ENCODE results near the gene CTU1. TPM values are rescaled to one million over a fixed set of nuclear protein-coding genes. Genes with fewer than 3 reads are reported as not detected.

The CTU1 gene
- total RNA-seq, 4 donors from 2014 or later, result 11.3 to 18.1 (median 16.7) TPM

GRCh38 chr19:51107406-51108065, 673 bp downstream of the CTU1 start:
- no peak for TF ChIP-seq POLR2A (IDR thresholded peaks at IDR 0.05)
- no peak for TF ChIP-seq CTCF (IDR thresholded peaks at IDR 0.05)
- 16% methylated on average over 18 of the region's 18 CpGs for WGBS, 2 donors
- intact Hi-C loops (cut with DNase I; ENCODE audit: low total_unique reads), result no loop called here
- peak in 1 of 2 donors; percentile 89 for DNase-seq (ENCODE audit: low spot score in 2 of 2)
- peak overlapping the region; percentile 43 for H3K4me3 ChIP-seq (ENCODE audit: low read depth, poor library complexity, severe bottlenecking)

- no peak for TF ChIP-seq POLR2A (IDR thresholded peaks at IDR 0.05)
- no peak for TF ChIP-seq CTCF (IDR thresholded peaks at IDR 0.05)
- intact Hi-C loops (cut with DNase I; ENCODE audit: low total_unique reads), result loop anchor here (2.0 kb wide), 1 partner anchor 181 kb away; no protein-coding TSS in a partner anchor
- H3K4me3 ChIP-seq (ENCODE audit: low read depth, poor library complexity, severe bottlenecking), result no peak overlapping the region
- no peak for DNase-seq (ENCODE audit: low spot score in 2 of 2)
- 88 to 93% methylated on average over 48 to 49 of the region's 49 CpGs for WGBS, 2 donors
Observed at GRCh38 chr19:51103926-51104341, 4.3 kb downstream of the CTU1 start.

GRCh38 chr19:51102991-51103390, 5.2 kb downstream of the CTU1 start:
- no peak for TF ChIP-seq POLR2A (IDR thresholded peaks at IDR 0.05)
- TF ChIP-seq CTCF (IDR thresholded peaks at IDR 0.05), result no peak
- intact Hi-C loops (cut with DNase I; ENCODE audit: low total_unique reads), result loop anchor here (2.0 kb wide), 1 partner anchor 180 kb away; no protein-coding TSS in a partner anchor
- 78% methylated on average over 7 of the region's 7 CpGs for WGBS, 2 donors

GRCh38 chr19:51101171-51101865, 6.9 kb downstream of the CTU1 start:
- DNase-seq (ENCODE audit: low spot score in 2 of 2), result no peak
- 51 to 57% methylated on average over 5 of the region's 5 CpGs for WGBS, 2 donors
- TF ChIP-seq CTCF (IDR thresholded peaks at IDR 0.05) (no peak), POLR2A (IDR thresholded peaks at IDR 0.05) (no peak)
- intact Hi-C loops (cut with DNase I; ENCODE audit: low total_unique reads), result loop anchor here (2.0 kb wide), 1 partner anchor 173 kb away; no protein-coding TSS in a partner anchor
- no peak overlapping the region for H3K4me3 ChIP-seq (ENCODE audit: low read depth, poor library complexity, severe bottlenecking)

More at GRCh38 chr19:51102991-51103390, 5.2 kb downstream of the CTU1 start:
- no peak overlapping the region for H3K4me3 ChIP-seq (ENCODE audit: low read depth, poor library complexity, severe bottlenecking)
- DNase-seq (ENCODE audit: low spot score in 2 of 2), result no peak

GRCh38 chr19:51100601-51101000, 7.6 kb downstream of the CTU1 start:
- intact Hi-C loops (cut with DNase I; ENCODE audit: low total_unique reads), result loop anchor here (2.0 kb wide), 1 partner anchor 172 kb away; no protein-coding TSS in a partner anchor
- 69% methylated on average over 3 of the region's 3 CpGs for WGBS, 2 donors
- no peak for DNase-seq (ENCODE audit: low spot score in 2 of 2)
- TF ChIP-seq POLR2A (IDR thresholded peaks at IDR 0.05), result no peak
- no peak for TF ChIP-seq CTCF (IDR thresholded peaks at IDR 0.05)
- no peak overlapping the region for H3K4me3 ChIP-seq (ENCODE audit: low read depth, poor library complexity, severe bottlenecking)

All from lower leg skin (tissue), 4 donors.